HUDEP-2 (cell line): Measurements from ENCODE around the gene LCN10.

ENCODE experiments used
- DNase-seq, 76 experiments: peaks; one replicate each; lab custom pipeline; 2025; ENCODE audit not compliant: unreplicated experiment in 76 of 76; lab: John Stamatoyannopoulos, UW

LCN10 gene

GRCh38 chr9:136742591-136743391 is at the start of gene LCN10:
LCN10 (minus strand) TSS chr9:136742940; CDS start chr9:136742903, 37 bp downstream.
- no peak for DNase-seq

GRCh38 chr9:136791516-136792276 is 49.0 kb upstream of the LCN10 start:
- DNase-seq: peak in 54 of 76 experiments; percentile 10 to 90 (median 49)

- peak; percentile 83 to 100 (median 99) for DNase-seq
These were observed 48.1 kb upstream of the LCN10 start, which contains the start of gene TMEM141 for GRCh38 chr9:136790640-136791515. TMEM141 (plus strand) TSS chr9:136791344; CDS start chr9:136791371, 27 bp downstream.

- DNase-seq: peak in 1 of 76 experiments; percentile 57
These were observed 46.8 kb upstream of the LCN10 start for GRCh38 chr9:136789523-136789937.

- peak in 50 of 76 experiments; percentile 16 to 75 (median 46) for DNase-seq
These were observed 46.1 kb upstream of the LCN10 start for GRCh38 chr9:136788644-136789522.

- DNase-seq: peak in 69 of 76 experiments; percentile 32 to 88 (median 71)
These were observed 45.1 kb upstream of the LCN10 start for GRCh38 chr9:136787690-136788400.

GRCh38 chr9:136786983-136787382 is 44.2 kb upstream of the LCN10 start:
- peak in 4 of 76 experiments; percentile 21 to 35 (median 26) for DNase-seq

- DNase-seq: no peak
These were observed 43.7 kb upstream of the LCN10 start for GRCh38 chr9:136786451-136786850.

GRCh38 chr9:136785565-136786355 is 43.0 kb upstream of the LCN10 start:
- DNase-seq: peak in 44 of 76 experiments; percentile 11 to 73 (median 46)

GRCh38 chr9:136784997-136785361 is 42.2 kb upstream of the LCN10 start:
- peak in 70 of 76 experiments; percentile 26 to 93 (median 68) for DNase-seq

- peak in 24 of 76 experiments; percentile 19 to 74 (median 48) for DNase-seq
These were observed 41.7 kb upstream of the LCN10 start for GRCh38 chr9:136784249-136784996.

- DNase-seq: no peak
These were observed 39.7 kb upstream of the LCN10 start for GRCh38 chr9:136782452-136782851.

GRCh38 chr9:136779808-136780207 is 37.1 kb upstream of the LCN10 start:
- DNase-seq: no peak

GRCh38 chr9:136777359-136777758 is 34.6 kb upstream of the LCN10 start:
- no peak for DNase-seq

- no peak for DNase-seq
These were observed 34.2 kb upstream of the LCN10 start for GRCh38 chr9:136776947-136777346.

GRCh38 chr9:136775191-136775590 is 32.5 kb upstream of the LCN10 start:
- DNase-seq: no peak

- DNase-seq: no peak
These were observed 31.8 kb upstream of the LCN10 start for GRCh38 chr9:136774416-136775045.
